Measurements from ENCODE around the gene GSG1.

DNA sequence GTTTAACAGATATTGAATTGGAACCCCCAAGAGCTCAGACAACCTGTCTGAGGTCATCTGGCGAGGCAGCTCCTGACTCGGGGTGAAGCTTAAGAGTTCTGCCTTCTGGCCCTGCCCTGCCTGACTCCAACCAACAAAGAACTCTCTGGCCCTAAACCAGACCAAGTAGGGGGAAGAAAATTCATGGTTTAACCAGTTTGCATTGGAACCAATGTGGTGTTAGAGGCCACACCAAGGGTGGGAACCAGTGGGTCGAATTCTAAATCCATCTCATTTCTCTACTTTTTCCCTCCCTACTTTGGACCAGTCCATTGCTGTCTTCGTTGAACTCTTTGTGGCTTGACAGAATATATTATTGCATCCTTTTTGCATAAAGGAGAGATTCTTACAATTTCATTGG is 30.4 kb upstream of the GSG1 start:
- TF ChIP-seq, protein P1, sequence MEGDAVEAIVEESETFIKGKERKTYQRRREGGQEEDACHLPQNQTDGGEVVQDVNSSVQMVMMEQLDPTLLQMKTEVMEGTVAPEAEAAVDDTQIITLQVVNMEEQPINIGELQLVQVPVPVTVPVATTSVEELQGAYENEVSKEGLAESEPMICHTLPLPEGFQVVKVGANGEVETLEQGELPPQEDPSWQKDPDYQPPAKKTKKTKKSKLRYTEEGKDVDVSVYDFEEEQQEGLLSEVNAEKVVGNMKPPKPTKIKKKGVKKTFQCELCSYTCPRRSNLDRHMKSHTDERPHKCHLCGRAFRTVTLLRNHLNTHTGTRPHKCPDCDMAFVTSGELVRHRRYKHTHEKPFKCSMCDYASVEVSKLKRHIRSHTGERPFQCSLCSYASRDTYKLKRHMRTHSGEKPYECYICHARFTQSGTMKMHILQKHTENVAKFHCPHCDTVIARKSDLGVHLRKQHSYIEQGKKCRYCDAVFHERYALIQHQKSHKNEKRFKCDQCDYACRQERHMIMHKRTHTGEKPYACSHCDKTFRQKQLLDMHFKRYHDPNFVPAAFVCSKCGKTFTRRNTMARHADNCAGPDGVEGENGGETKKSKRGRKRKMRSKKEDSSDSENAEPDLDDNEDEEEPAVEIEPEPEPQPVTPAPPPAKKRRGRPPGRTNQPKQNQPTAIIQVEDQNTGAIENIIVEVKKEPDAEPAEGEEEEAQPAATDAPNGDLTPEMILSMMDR (IDR thresholded peaks at IDR 0.05) = no peak
- TF ChIP-seq POLR2A (IDR thresholded peaks at IDR 0.05) = no peak

Measured in lower leg skin (tissue), 3 donors.